ENCODE measurements around the gene ISOC1. TPM values are rescaled to one million over a fixed set of nuclear protein-coding genes. Genes with fewer than 3 reads are reported as not detected.

ISOC1 gene
- total and polyA plus RNA-seq, 2 experiments from 2014 or later, result 214 to 303 TPM

DNA sequence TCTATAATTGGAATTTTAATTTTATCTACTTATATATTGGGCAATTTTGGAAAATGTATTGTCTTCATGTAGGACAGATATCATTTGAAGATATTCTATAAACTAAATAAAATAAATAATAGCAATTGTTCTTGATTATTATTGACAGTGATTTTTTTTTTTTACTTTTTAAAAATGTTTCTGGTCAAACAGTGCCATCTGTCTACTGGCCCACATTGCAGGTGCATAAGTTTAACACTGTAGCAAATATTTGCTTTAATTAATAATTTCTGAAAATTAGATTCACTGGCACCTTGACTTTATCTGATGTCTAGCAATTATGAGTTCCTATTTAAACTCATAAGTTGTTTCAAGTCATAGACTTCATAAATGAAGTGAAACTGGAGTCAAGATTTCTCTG lies 41.1 kb upstream of the ISOC1 start:
- Histone ChIP-seq H3K27me3 (no peaks in the 10 kb centered on the region), H3K4me1 (ENCODE audit: low read depth) (no peaks in the 10 kb centered on the region), H3K27ac (no peak overlapping the region), H3K9me3 (ENCODE audit: low read depth) (no peaks in the 10 kb centered on the region), H3K4me3 (no peak overlapping the region), H3K36me3 (no peaks in the 10 kb centered on the region)
- DNase-seq (ENCODE audit: low read depth in 1 of 2, low spot score in 1 of 2), result no peak
- TF ChIP-seq, protein P1, sequence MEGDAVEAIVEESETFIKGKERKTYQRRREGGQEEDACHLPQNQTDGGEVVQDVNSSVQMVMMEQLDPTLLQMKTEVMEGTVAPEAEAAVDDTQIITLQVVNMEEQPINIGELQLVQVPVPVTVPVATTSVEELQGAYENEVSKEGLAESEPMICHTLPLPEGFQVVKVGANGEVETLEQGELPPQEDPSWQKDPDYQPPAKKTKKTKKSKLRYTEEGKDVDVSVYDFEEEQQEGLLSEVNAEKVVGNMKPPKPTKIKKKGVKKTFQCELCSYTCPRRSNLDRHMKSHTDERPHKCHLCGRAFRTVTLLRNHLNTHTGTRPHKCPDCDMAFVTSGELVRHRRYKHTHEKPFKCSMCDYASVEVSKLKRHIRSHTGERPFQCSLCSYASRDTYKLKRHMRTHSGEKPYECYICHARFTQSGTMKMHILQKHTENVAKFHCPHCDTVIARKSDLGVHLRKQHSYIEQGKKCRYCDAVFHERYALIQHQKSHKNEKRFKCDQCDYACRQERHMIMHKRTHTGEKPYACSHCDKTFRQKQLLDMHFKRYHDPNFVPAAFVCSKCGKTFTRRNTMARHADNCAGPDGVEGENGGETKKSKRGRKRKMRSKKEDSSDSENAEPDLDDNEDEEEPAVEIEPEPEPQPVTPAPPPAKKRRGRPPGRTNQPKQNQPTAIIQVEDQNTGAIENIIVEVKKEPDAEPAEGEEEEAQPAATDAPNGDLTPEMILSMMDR (IDR thresholded peaks at IDR 0.05; ENCODE audit: low read depth, low read length), result no peak

GRCh38 chr5:129057329-129057728 lies 37.2 kb upstream of the ISOC1 start:
- TF ChIP-seq, protein P1 (IDR thresholded peaks at IDR 0.05; ENCODE audit: low read depth, low read length), result no peak
- Histone ChIP-seq H3K4me3 (no peak overlapping the region), H3K27me3 (no peaks in the 10 kb centered on the region), H3K4me1 (ENCODE audit: low read depth) (no peaks in the 10 kb centered on the region), H3K27ac (no peak overlapping the region), H3K36me3 (no peaks in the 10 kb centered on the region), H3K9me3 (ENCODE audit: low read depth) (no peaks in the 10 kb centered on the region)
- no peak for DNase-seq (ENCODE audit: low read depth in 1 of 2, low spot score in 1 of 2)

GRCh38 chr5:129061849-129062248 lies 32.7 kb upstream of the ISOC1 start:
- no peaks in the 10 kb centered on the region for H3K36me3 ChIP-seq
- H3K4me1 ChIP-seq (ENCODE audit: low read depth), result no peaks in the 10 kb centered on the region
- no peaks in the 10 kb centered on the region for H3K9me3 ChIP-seq (ENCODE audit: low read depth)
- no peak overlapping the region for H3K27ac ChIP-seq
- no peak for DNase-seq (ENCODE audit: low read depth in 1 of 2, low spot score in 1 of 2)
- H3K27me3 ChIP-seq, result no peaks in the 10 kb centered on the region
- TF ChIP-seq, protein P1 (IDR thresholded peaks at IDR 0.05; ENCODE audit: low read depth, low read length), result no peak
- no peak overlapping the region for H3K4me3 ChIP-seq

DNA sequence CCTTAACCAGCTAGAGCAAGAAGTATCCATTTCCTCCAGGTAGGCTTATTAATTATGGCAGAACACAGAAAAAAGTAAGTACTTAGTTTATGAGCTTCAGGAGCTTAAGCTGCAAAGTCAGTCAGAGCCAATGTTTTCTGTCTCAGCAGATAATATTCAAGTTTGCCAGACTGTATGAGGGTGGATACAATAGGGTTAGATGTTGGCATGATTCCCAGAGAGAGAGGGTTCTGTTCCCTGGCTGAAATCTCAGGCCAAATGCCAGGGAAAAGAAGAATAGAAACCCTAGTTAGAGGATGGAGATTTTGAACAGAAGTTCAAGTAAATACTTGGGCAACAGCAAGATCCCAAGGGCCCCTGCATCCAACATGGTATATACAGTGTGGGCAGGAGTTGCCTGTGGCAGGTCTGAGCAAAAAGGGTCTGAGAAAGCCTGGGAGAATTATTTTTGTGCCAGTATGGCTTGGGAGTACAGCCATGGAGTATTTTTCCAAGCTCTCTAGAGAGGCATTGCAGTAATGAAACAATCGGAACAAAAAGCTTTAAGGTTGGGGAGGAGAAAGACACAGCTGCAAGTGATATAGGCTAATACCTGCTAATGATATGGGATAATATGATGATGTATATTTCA lies 31.0 kb upstream of the ISOC1 start:
- DNase-seq (ENCODE audit: low read depth in 1 of 2, low spot score in 1 of 2), result peak in 1 of 2 donors; percentile 77
- H3K4me1 ChIP-seq (ENCODE audit: low read depth), result no peaks in the 10 kb centered on the region
- H3K27me3 ChIP-seq, result no peaks in the 10 kb centered on the region
- no peak overlapping the region for H3K27ac ChIP-seq
- no peaks in the 10 kb centered on the region for H3K36me3 ChIP-seq
- H3K4me3 ChIP-seq, result no peak overlapping the region
- TF ChIP-seq, protein P1 (IDR thresholded peaks at IDR 0.05; ENCODE audit: low read depth, low read length), result no peak
- H3K9me3 ChIP-seq (ENCODE audit: low read depth), result no peaks in the 10 kb centered on the region

DNA sequence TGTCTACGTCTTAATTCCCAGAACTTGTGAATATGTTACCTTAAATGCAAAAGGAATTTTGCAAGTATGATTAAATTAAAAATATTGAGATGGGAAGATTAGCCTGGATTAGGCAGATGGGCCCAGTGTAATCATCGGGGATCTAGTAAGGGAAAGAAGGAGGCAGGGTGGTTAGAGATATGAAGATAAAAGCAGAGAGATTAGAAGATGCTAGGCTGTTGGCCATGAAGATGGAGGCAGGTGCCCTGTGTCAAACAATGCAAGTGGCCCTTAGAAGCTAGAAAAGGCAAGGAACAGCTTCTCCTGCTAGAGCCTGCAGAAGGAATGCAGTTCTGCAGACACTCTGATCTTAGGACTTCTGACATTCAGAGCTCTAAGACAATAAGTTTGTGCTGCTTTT lies 28.8 kb upstream of the ISOC1 start:
- no peaks in the 10 kb centered on the region for H3K9me3 ChIP-seq (ENCODE audit: low read depth)
- TF ChIP-seq, protein P1 (IDR thresholded peaks at IDR 0.05; ENCODE audit: low read depth, low read length), result no peak
- no peaks in the 10 kb centered on the region for H3K36me3 ChIP-seq
- H3K4me3 ChIP-seq, result no peak overlapping the region
- H3K4me1 ChIP-seq (ENCODE audit: low read depth), result no peaks in the 10 kb centered on the region
- H3K27ac ChIP-seq, result no peak overlapping the region
- no peaks in the 10 kb centered on the region for H3K27me3 ChIP-seq
- DNase-seq (ENCODE audit: low read depth in 1 of 2, low spot score in 1 of 2), result no peak
